HepG2 (cell line): Measurements from ENCODE around the gene NEK8. TPM values are rescaled to one million over a fixed set of nuclear protein-coding genes. Genes with fewer than 3 reads are reported as not detected.

Experiments
- ARID4A ChIP-seq: sonication (generic); formaldehyde crosslinking; IDR thresholded peaks from 2 replicates; pipeline ENCODE4 v1.5.0; 2020; ENCODE audit warnings: mild to moderate bottlenecking, missing genetic modification reagents, borderline replicate concordance
- ATF2 ChIP-seq: sonication (generic); formaldehyde crosslinking; IDR thresholded peaks from 2 replicates; pipeline ENCODE4 v1.4.0; 2020; ENCODE audit warnings: missing genetic modification reagents
- CREM ChIP-seq, 2 experiments: sonication (generic) in 1 of 2; formaldehyde crosslinking in 1 of 2; IDR thresholded peaks; 2 replicates each; pipeline versions ENCODE4 v1.4.0 to v1.6.1; 2016 to 2020; ENCODE audit warnings: antibody characterized with exemption in 1 of 2, mild to moderate bottlenecking in 1 of 2, missing genetic modification reagents in 1 of 2
- FOXJ3 ChIP-seq: sonication (generic); formaldehyde crosslinking; IDR thresholded peaks from 2 replicates; pipeline ENCODE4 v1.4.0; 2020; ENCODE audit warnings: missing genetic modification reagents, mild to moderate bottlenecking, borderline replicate concordance
- IKZF1 ChIP-seq: fragments of 450-650 bp; IDR thresholded peaks from 2 replicates; pipeline ENCODE4 v1.7.1; 2016
- NR2F2 ChIP-seq: IDR thresholded peaks from 2 replicates; pipeline ENCODE4 v1.6.1; 2012; ENCODE audit warnings: low read depth, inconsistent platforms, borderline replicate concordance
- SMAD1 ChIP-seq: sonication (generic); formaldehyde crosslinking; IDR thresholded peaks from 2 replicates; pipeline ENCODE4 v1.4.0; 2020; ENCODE audit warnings: missing genetic modification reagents, low read depth, mild to moderate bottlenecking, borderline replicate concordance
- SNAPC4 ChIP-seq: sonication (generic); formaldehyde crosslinking; IDR thresholded peaks from 2 replicates; pipeline ENCODE4 v1.4.0; 2020; ENCODE audit warnings: mild to moderate bottlenecking, missing genetic modification reagents
- TBX2 ChIP-seq: sonication (generic); formaldehyde crosslinking; IDR thresholded peaks from 2 replicates; pipeline ENCODE4 v1.5.0; 2020; ENCODE audit warnings: missing genetic modification reagents, mild to moderate bottlenecking, borderline replicate concordance
- ZNF646 ChIP-seq: sonication (generic); formaldehyde crosslinking; IDR thresholded peaks from 2 replicates; pipeline ENCODE4 v1.9.0; 2021; ENCODE audit warnings: mild to moderate bottlenecking, missing genetic modification reagents
- ZSCAN25 ChIP-seq: sonication (generic); formaldehyde crosslinking; IDR thresholded peaks from 2 replicates; pipeline ENCODE4 v1.8.0; 2022; ENCODE audit warnings: mild to moderate bottlenecking, missing genetic modification reagents
- polyA plus RNA-seq, 8 experiments: library from polyadenylated mRNA; depleted of rRNA in 3 of 8; stranded (reverse) in 7 of 8; unstranded in 1 of 8; fragments of >200 nt; fragmentation: Illumina TruSeq in 4 of 8; extraction: Trizol in 4 of 8; gene quantifications; 2 replicates each; pipeline versions ENCODE4 v1.2.1 to v1.2.3, GENCODE V29; 2011 to 2016; ENCODE audit warnings: low read depth in 4 of 8, missing spikeins in 1 of 8, mixed read lengths in 1 of 8; ENCODE audit not compliant: insufficient read depth in 1 of 8
- total RNA-seq, 5 experiments: library from RNA; depleted of rRNA; stranded (reverse); fragments of >200 nt; fragmentation: Illumina TruSeq; extraction: Trizol; gene quantifications; 2 replicates each; pipeline ENCODE4 v1.2.3, GENCODE V29; 2016; ENCODE audit warnings: low read depth in 1 of 5

NEK8 gene
- total and polyA plus RNA-seq, 2 of the 13 experiments (the other 11 are each of a cell fraction or from before 2014, with no cell fraction given), result 5.8 to 13.5 TPM

GRCh38 chr17:28788100-28788499 is 59.5 kb downstream of the NEK8 start (continued):
- TF ChIP-seq ATF2 (CRISPR knock-in tag) (peak; percentile 60; the same call in 1 of the 2 replicates), TBX2 (CRISPR knock-in tag) (peak; percentile 45; the same call in 1 of the 2 replicates), ZSCAN25 (CRISPR knock-in tag) (no peak), NR2F2 (0 out of 2 replicates have a peak, but pooled peaks have one; percentile 18), FOXJ3 (CRISPR knock-in tag) (peak; percentile 66; the same call in 1 of the 2 replicates), CREM (IDR thresholded peaks at IDR 0.05) (0 out of 2 replicates have a peak, but pooled peaks have one; percentile 19), CREM (CRISPR knock-in tag; IDR thresholded peaks at IDR 0.05) (no peak), ARID4A (CRISPR knock-in tag) (peak; percentile 30; the same call in 1 of the 2 replicates), ZNF646 (peak; percentile 58; the same call in 1 of the 2 replicates), SMAD1 (CRISPR knock-in tag) (no peak), SNAPC4 (CRISPR knock-in tag) (no peak), IKZF1 (no peak)
